HG02884 (cell line): Measurements from ENCODE around the gene SULT1E1.

Experiments
- ATAC-seq: cut with Tn5 transposase; IDR thresholded peaks from one replicate; pipeline ENCODE4 v1.9.1; 2021; ENCODE audit warnings: mild to moderate bottlenecking, moderate library complexity; ENCODE audit not compliant: unreplicated experiment

The SULT1E1 gene

DNA sequence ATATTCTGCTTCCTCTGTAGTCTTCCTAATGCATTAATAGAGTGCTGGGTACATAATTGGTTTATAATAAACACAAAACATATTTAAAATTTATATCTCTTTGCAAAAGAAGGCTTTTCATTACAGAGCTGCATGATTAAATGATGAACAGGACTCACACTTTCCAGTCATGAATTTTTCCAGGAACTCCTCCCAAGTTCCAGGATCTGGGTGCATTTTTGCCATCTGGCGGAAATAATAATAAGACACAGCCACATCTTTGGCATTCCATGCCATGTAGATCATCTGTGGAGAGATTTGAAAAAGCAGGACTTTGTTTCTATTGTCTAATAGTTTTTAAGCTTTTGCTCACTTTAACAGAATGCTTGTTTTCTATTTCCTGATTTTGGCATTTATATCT is 59.3 kb downstream of the SULT1E1 start:
- no peak for ATAC-seq

GRCh38 chr4:69799337-69799736 is 60.6 kb downstream of the SULT1E1 start:
- ATAC-seq, result no peak

GRCh38 chr4:69793732-69794131 is 66.2 kb downstream of the SULT1E1 start:
- ATAC-seq, result no peak
